Natural killer cell (primary cell): ENCODE results near the gene UBAC2. TPM values are rescaled to one million over a fixed set of nuclear protein-coding genes. Genes with fewer than 3 reads are reported as not detected.
A peak's percentile ranks its signal among the peaks of the same experiment; 100 is the strongest.

ENCODE experiments used
- ATAC-seq, 3 donors: fragments of 150-1000 bp in 2 of 3; fragments of 200-7000 bp in 1 of 3; cut with Tn5 transposase; 1 replicate in 1 of 3; 2 replicates in 2 of 3; pipeline ENCODE4 v1.10.0; 2021; ENCODE audit warnings: mild to moderate bottlenecking in 2 of 3, moderate library complexity in 2 of 3
- DNase-seq, 2 donors: peaks; one replicate each; pipeline versions ENCODE4 v3.0.0 to v3.0.0-alpha.2; 2013 to 2021; ENCODE audit warnings: mixed read lengths in 1 of 2
- H3K27ac ChIP-seq: one replicate; pipeline ENCODE4 v1.5.1; 2013; ENCODE audit warnings: mild to moderate bottlenecking, low read length
- H3K27me3 ChIP-seq: one replicate; pipeline ENCODE4 v1.6.1; 2013; ENCODE audit warnings: low read length; ENCODE audit not compliant: control insufficient read depth, insufficient read depth
- H3K36me3 ChIP-seq: one replicate; pipeline ENCODE4 v1.6.1; 2013; ENCODE audit warnings: low read length; ENCODE audit not compliant: control insufficient read depth, insufficient read depth
- H3K4me1 ChIP-seq: one replicate; pipeline ENCODE4 v1.6.1; 2013; ENCODE audit warnings: low read length; ENCODE audit not compliant: control insufficient read depth, insufficient read depth
- H3K4me3 ChIP-seq: one replicate; pipeline ENCODE4 v1.5.1; 2013; ENCODE audit warnings: low read length
- H3K9me3 ChIP-seq: one replicate; pipeline ENCODE4 v1.6.1; 2013; ENCODE audit warnings: low read length; ENCODE audit not compliant: control insufficient read depth, insufficient read depth
- H3K27ac Mint-ChIP-seq, 2 donors: one replicate each; pipeline ENCODE4 v1.8.0; 2022; ENCODE audit warnings: mild to moderate bottlenecking in 2 of 2, mixed read lengths in 2 of 2, moderate library complexity in 1 of 2
- H3K27me3 Mint-ChIP-seq, 2 donors: one replicate each; pipeline ENCODE4 v1.8.0; 2022; ENCODE audit warnings: low read depth in 2 of 2, mixed read lengths in 2 of 2
- H3K36me3 Mint-ChIP-seq: one replicate; pipeline ENCODE4 v1.8.0; 2022; ENCODE audit warnings: mixed read lengths
- H3K4me1 Mint-ChIP-seq, 2 donors: one replicate each; pipeline ENCODE4 v1.8.0; 2022; ENCODE audit warnings: mixed read lengths in 2 of 2
- H3K4me3 Mint-ChIP-seq: one replicate; pipeline ENCODE4 v1.8.0; 2022; ENCODE audit warnings: mild to moderate bottlenecking, moderate library complexity, mixed read lengths
- H3K9me3 Mint-ChIP-seq, 2 donors: one replicate each; pipeline ENCODE4 v1.8.0; 2022; ENCODE audit warnings: mixed read lengths in 2 of 2
- CTCF ChIP-seq: fragments of 200-600 bp; IDR thresholded peaks from one replicate; pipeline ENCODE4 v1.8.0; 2022; ENCODE audit warnings: antibody characterized with exemption
- WGBS: methylation state at CpG from one replicate; pipeline ENCODE4 v1.1.7; 2013; ENCODE audit warnings: missing lambda C conversion rate; ENCODE audit not compliant: insufficient coverage; 5-methylcytosine and 5-hydroxymethylcytosine counted together
- intact Hi-C: fragments of 100-400 bp; cut with micrococcal nuclease; formaldehyde crosslinking; loops from one replicate; pipeline ENCODE4 v1.14.2; 2022
- total RNA-seq, 4 donors: library from RNA; stranded (reverse); fragments of 120-200 nt in 1 of 4; gene quantifications; one replicate each; pipeline versions ENCODE4 v1.2.3 to v1.2.4, GENCODE V29; 2013 to 2022

UBAC2 gene
- total RNA-seq, 3 donors from 2014 or later (not counting 1 experiment from before 2014, with no cell fraction given), result 50.6 to 59.1 (median 56.4) TPM

DNA sequence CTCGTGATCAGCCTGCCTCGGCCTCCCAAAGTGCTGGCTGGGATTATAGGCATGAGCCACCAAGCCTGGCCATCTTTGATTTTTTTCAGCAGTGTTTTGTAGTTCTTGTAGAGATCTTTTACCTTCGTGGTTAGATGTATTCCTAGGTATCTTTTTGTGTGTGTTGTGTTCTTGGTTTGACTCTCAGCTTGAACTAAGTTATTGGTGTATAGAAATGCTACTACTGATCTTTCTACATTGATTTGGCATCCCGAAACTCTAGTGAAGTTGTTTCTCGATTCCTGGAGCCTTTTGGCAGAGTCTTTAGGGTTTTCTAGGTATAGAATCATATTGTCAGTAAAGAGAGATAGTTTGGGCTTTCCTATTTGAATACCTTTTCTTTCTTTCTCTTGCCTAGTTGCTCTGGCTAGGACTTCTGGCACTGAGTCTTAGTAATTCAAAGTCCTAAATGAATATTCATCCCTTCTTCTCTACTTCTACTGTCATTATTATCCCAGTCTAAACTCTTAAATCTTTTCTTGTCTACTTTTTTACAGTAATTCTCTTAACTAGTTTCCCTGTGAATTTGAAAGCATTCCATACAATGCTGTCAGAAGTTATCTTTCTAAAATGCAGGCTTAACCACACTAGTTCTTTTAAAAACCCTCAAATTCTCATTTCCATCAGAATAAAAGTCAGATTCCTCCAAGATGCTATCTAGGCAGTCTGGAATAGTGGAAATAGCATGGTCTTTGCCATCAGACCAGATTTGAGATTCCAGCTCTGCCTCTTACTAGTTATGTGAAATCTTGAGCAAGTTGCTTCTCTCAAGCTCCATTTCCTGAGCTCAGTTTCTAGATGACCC lies 50.5 kb downstream of the UBAC2 start:
- Histone ChIP-seq H3K4me3 (no peak overlapping the region), H3K4me1 (peaks cover 6% of the 10 kb centered on the region), H3K9me3 (no peaks in the 10 kb centered on the region), H3K27ac (no peak overlapping the region), H3K27me3 (no peaks in the 10 kb centered on the region), H3K36me3 (peaks cover 29% of the 10 kb centered on the region)
- WGBS, result 84% methylated on average over 5 of the region's 5 CpGs
- Mint-ChIP-seq H3K9me3 (no peaks in the 10 kb centered on the region), H3K4me1 (peaks cover 35 to 52% of the 10 kb centered on the region in 2 donors), H3K27ac (peak overlapping the region; percentile 51 to 55), H3K4me3 (no peak overlapping the region), H3K27me3 (no peaks in the 10 kb centered on the region), H3K36me3 (peaks cover 22% of the 10 kb centered on the region)
- intact Hi-C loops, result no loop called here
- ATAC-seq (no peak), DNase-seq (no peak)
- TF ChIP-seq CTCF, result no peak

- no peak overlapping the region for H3K4me3 Mint-ChIP-seq
- peaks cover 25% of the 10 kb centered on the region for H3K36me3 ChIP-seq
- peak overlapping the region; percentile 51 to 55 for H3K27ac Mint-ChIP-seq
- peaks cover 22% of the 10 kb centered on the region for H3K36me3 Mint-ChIP-seq
- peaks cover 42 to 56% of the 10 kb centered on the region in 2 donors for H3K4me1 Mint-ChIP-seq
- intact Hi-C loops, result no loop called here
- H3K27me3 ChIP-seq, result no peaks in the 10 kb centered on the region
- no peak overlapping the region for H3K27ac ChIP-seq
- no peak overlapping the region for H3K4me3 ChIP-seq
- DNase-seq (no peak), ATAC-seq (no peak)
- H3K9me3 Mint-ChIP-seq, result no peaks in the 10 kb centered on the region
- H3K27me3 Mint-ChIP-seq, result no peaks in the 10 kb centered on the region
- no peaks in the 10 kb centered on the region for H3K9me3 ChIP-seq
- WGBS, result 83% methylated on average over 3 of the region's 4 CpGs
- H3K4me1 ChIP-seq, result peaks cover 6% of the 10 kb centered on the region
- no peak for TF ChIP-seq CTCF
Measured at GRCh38 chr13:99251921-99252320, 51.3 kb downstream of the UBAC2 start.

DNA sequence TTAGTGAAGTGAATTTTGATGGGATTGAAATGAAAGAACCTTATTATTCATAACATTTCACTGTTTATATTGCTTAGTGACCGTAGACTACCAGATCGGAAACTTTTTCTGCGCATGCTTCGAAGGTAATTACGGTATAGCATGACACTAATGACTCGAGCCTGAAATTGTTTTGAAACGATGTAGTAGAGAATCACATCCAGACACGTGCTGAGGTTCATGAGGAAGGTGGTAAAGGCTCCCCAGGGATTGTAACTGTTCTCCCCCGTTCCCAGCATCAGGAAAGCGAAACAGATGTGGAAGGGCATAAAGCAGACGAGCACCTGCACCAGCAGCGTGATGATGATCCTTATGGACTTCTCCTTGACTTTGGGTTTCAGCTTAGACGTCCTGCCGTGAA lies 54.2 kb downstream of the UBAC2 start:
- H3K4me1 ChIP-seq, result peaks cover 12% of the 10 kb centered on the region
- H3K36me3 ChIP-seq, result peaks cover 25% of the 10 kb centered on the region
- intact Hi-C loops, result no loop called here
- 81% methylated on average over 14 of the region's 14 CpGs for WGBS
- Mint-ChIP-seq H3K27ac (peak overlapping the region; percentile 87 to 97), H3K4me3 (peak overlapping the region; percentile 81), H3K27me3 (no peaks in the 10 kb centered on the region), H3K9me3 (no peaks in the 10 kb centered on the region), H3K36me3 (peaks cover 13% of the 10 kb centered on the region), H3K4me1 (peaks cover 59 to 70% of the 10 kb centered on the region in 2 donors)
- ATAC-seq (no peak), DNase-seq (no peak)
- H3K4me3 ChIP-seq, result no peak overlapping the region
- H3K9me3 ChIP-seq, result no peaks in the 10 kb centered on the region
- TF ChIP-seq CTCF, result no peak
- H3K27ac ChIP-seq, result no peak overlapping the region
- H3K27me3 ChIP-seq, result no peaks in the 10 kb centered on the region
